GM18858 (cell line): Measurements from ENCODE around the gene ABCC1.
"Not testable (repeated sequence)": the region's sequence is repeated elsewhere in the genome, so short reads cannot be mapped to it uniquely, and the experiment has no call there.

Experiments
- ATAC-seq: cut with Tn5 transposase; IDR thresholded peaks from one replicate; pipeline ENCODE4 v1.9.1; 2021; ENCODE audit not compliant: unreplicated experiment

The ABCC1 gene

GRCh38 chr16:16169615-16170014, 220.2 kb downstream of the ABCC1 start:
- ATAC-seq: no peak

GRCh38 chr16:16171332-16171919, 222.0 kb downstream of the ABCC1 start:
- no peak for ATAC-seq

GRCh38 chr16:16172991-16173390, 223.6 kb downstream of the ABCC1 start:
- ATAC-seq: no peak

- ATAC-seq: no peak
Observed at GRCh38 chr16:16175296-16175695, 225.9 kb downstream of the ABCC1 start.

GRCh38 chr16:16176328-16176727, 226.9 kb downstream of the ABCC1 start:
- no peak for ATAC-seq

- ATAC-seq: no peak
Observed at GRCh38 chr16:16178455-16179162, 229.2 kb downstream of the ABCC1 start.

- ATAC-seq: not testable (repeated sequence)
Observed at GRCh38 chr16:16181748-16182147, 232.3 kb downstream of the ABCC1 start.

- ATAC-seq: no peak
Observed at GRCh38 chr16:16182918-16183317, 233.5 kb downstream of the ABCC1 start.

GRCh38 chr16:16183562-16183961, 234.1 kb downstream of the ABCC1 start:
- ATAC-seq: no peak

- ATAC-seq: no peak
Observed at GRCh38 chr16:16184594-16184993, 235.2 kb downstream of the ABCC1 start.

- no peak for ATAC-seq
Observed at GRCh38 chr16:16185095-16185494, 235.7 kb downstream of the ABCC1 start.

- no peak for ATAC-seq
Observed at GRCh38 chr16:16186820-16187219, 237.4 kb downstream of the ABCC1 start.

GRCh38 chr16:16188827-16189226, 239.4 kb downstream of the ABCC1 start:
- no peak for ATAC-seq

GRCh38 chr16:16189842-16190241, 240.4 kb downstream of the ABCC1 start:
- ATAC-seq: no peak

GRCh38 chr16:16190546-16190945, 241.1 kb downstream of the ABCC1 start:
- ATAC-seq: no peak

GRCh38 chr16:16190966-16191365, 241.6 kb downstream of the ABCC1 start:
- ATAC-seq: not testable (repeated sequence)

- no peak for ATAC-seq
Observed at GRCh38 chr16:16191493-16192167, 242.2 kb downstream of the ABCC1 start.
